K562 (cell line): ENCODE data around the gene ZCCHC9.
A peak's percentile ranks its signal among the peaks of the same experiment; 100 is the strongest.

ENCODE experiments used
- CHD1 ChIP-seq: fragments of 200-600 bp; sonication (generic); IDR thresholded peaks from one replicate; pipeline ENCODE4 v1.6.1; 2012; ENCODE audit warnings: mild to moderate bottlenecking, moderate library complexity, low read length, inconsistent platforms
- E2F3 ChIP-seq: fragments of 250-450 bp; sonication (Bioruptor Pico); IDR thresholded peaks from 2 replicates; pipeline ENCODE4 v1.4.0; 2020; ENCODE audit warnings: mild to moderate bottlenecking
- ETV6 ChIP-seq, 3 experiments: fragments of 150-350 bp in 1 of 3; sonication (generic) in 1 of 3; formaldehyde crosslinking in 1 of 3; IDR thresholded peaks; 2 replicates each; pipeline versions ENCODE4 v1.6.1 to v1.8.0; 2014 to 2022; ENCODE audit warnings: borderline replicate concordance in 2 of 3, low read depth in 2 of 3, antibody characterized with exemption in 1 of 3, low read length in 1 of 3, mild to moderate bottlenecking in 1 of 3, missing genetic modification reagents in 1 of 3
- EZH2 ChIP-seq: IDR thresholded peaks from 2 replicates; pipeline ENCODE4 v1.6.1; 2012; ENCODE audit warnings: low read depth, mild to moderate bottlenecking, inconsistent platforms, low read length, borderline replicate concordance
- FOXJ2 ChIP-seq: fragments of 200-800 bp; sonication (Bioruptor generic); IDR thresholded peaks from 2 replicates; pipeline ENCODE4 v1.6.1; 2016; ENCODE audit warnings: missing genetic modification characterization, missing compliant biosample characterization
- JUND ChIP-seq, 2 experiments: IDR thresholded peaks; 2 replicates in 1 of 2; 3 replicates in 1 of 2; pipeline ENCODE4 v1.6.1; 2011; ENCODE audit warnings: borderline replicate concordance in 2 of 2, low read depth in 2 of 2, low read length in 2 of 2, improper control_type of control experiment in 1 of 2, missing biosample characterization in 1 of 2, missing genetic modification characterization in 1 of 2, missing genetic modification reagents in 1 of 2
- MAZ ChIP-seq, 2 experiments: fragments of 450-650 bp in 1 of 2; sonication (generic) in 1 of 2; formaldehyde crosslinking; IDR thresholded peaks in 1 of 2; conservative IDR thresholded peaks in 1 of 2; 2 replicates each; pipeline versions ENCODE4 v1.4.0 to v1.5.0; 2020; ENCODE audit warnings: mild to moderate bottlenecking in 1 of 2, missing genetic modification reagents in 1 of 2
- POLR2A ChIP-seq: fragments of 450-650 bp; conservative IDR thresholded peaks from 2 replicates; pipeline ENCODE4 v1.6.1; 2016
- RBBP5 ChIP-seq: fragments of 200-600 bp; sonication (generic); IDR thresholded peaks from 2 replicates; pipeline ENCODE4 v1.6.1; 2012; ENCODE audit warnings: borderline replicate concordance, mild to moderate bottlenecking, low read length, control low read depth, inconsistent platforms; ENCODE audit not compliant: insufficient read depth, poor library complexity, severe bottlenecking
- TBP ChIP-seq: optimal IDR thresholded peaks from 2 replicates; pipeline ENCODE3; 2011; ENCODE audit warnings: low read depth, low read length, improper control_type of control experiment
- U2AF2 ChIP-seq: fragments of 200-400 bp; formaldehyde crosslinking; optimal IDR thresholded peaks from 2 replicates; pipeline ENCODE3; 2017; ENCODE audit warnings: low read depth, mild to moderate bottlenecking, low read length
- ZNF124 ChIP-seq: sonication (generic); formaldehyde crosslinking; IDR thresholded peaks from 2 replicates; pipeline ENCODE4 v1.8.1; 2022; ENCODE audit warnings: missing genetic modification reagents
- TF ChIP-seq, protein P1 (sequence below): fragments of 450-650 bp; IDR thresholded peaks from 2 replicates; pipeline ENCODE4 v1.7.1; 2018; ENCODE audit warnings: mild to moderate bottlenecking, low read depth; ENCODE audit not compliant: partially characterized antibody
- TF ChIP-seq, protein P2 (sequence below), 3 experiments: IDR thresholded peaks in 2 of 3; conservative IDR thresholded peaks in 1 of 3; 2 replicates each; pipeline ENCODE4 v1.5.1; 2011 to 2012; ENCODE audit warnings: low read length in 3 of 3, mild to moderate bottlenecking in 3 of 3, control low read depth in 2 of 3, improper control_type of control experiment in 1 of 3, inconsistent platforms in 1 of 3, low read depth in 1 of 3, mixed read lengths in 1 of 3, moderate library complexity in 1 of 3; ENCODE audit not compliant: insufficient read depth in 2 of 3

DNA sequence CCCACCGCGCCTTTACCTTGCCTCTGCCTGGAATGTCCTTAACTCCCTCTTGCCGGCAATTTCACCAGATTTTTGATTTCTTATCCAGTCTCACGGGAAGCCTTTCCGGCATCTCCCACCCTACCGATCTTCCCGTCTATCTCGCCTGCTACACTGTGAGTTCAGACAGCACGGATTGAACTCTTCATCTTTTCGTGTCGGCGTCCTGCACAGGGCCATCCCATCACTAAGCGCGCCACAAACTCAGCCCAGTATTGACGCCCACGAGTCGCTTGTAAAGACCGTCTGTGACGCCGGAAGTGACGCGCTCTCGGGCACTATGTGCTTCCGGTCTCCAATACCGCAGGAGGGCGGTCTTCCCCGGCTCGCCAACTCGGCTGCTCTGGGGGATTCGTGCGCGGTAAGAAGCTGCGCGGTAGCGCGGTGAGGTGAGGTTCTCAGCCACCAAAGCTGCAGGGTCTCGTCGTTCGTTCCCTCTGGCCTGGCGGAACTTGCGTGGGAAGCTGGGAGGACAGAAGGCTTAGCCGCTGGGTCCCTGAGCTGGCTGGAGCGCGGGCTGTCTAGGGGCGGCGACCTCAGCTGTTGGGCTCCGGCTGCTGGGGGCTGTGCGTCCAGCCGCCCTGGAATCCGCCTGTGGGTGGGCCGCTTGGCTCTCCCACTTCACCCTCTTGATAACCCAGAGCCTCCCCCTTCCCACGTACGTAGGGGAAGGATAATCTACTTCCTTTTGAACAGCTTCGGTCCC, at the start of gene ZCCHC9:
- TF ChIP-seq JUND (IDR thresholded peaks at IDR 0.05; ENCODE audit: borderline replicate concordance, low read depth, low read length): peak; percentile 72
- TF ChIP-seq JUND (tag; IDR thresholded peaks at IDR 0.05; ENCODE audit: borderline replicate concordance, low read depth, low read length): no peak; the same call in 2 of the 3 replicates
- peak in 1 of 2 experiments; percentile 70 for TF ChIP-seq MAZ (CRISPR knock-in tag; conservative IDR thresholded peaks at IDR 0.05 in 1 of 2, IDR thresholded peaks at IDR 0.05 in 1 of 2)
- TF ChIP-seq TBP: peak; percentile 87
- TF ChIP-seq U2AF2: no peak
- TF ChIP-seq POLR2A: peak; percentile 96
- TF ChIP-seq, protein P1, sequence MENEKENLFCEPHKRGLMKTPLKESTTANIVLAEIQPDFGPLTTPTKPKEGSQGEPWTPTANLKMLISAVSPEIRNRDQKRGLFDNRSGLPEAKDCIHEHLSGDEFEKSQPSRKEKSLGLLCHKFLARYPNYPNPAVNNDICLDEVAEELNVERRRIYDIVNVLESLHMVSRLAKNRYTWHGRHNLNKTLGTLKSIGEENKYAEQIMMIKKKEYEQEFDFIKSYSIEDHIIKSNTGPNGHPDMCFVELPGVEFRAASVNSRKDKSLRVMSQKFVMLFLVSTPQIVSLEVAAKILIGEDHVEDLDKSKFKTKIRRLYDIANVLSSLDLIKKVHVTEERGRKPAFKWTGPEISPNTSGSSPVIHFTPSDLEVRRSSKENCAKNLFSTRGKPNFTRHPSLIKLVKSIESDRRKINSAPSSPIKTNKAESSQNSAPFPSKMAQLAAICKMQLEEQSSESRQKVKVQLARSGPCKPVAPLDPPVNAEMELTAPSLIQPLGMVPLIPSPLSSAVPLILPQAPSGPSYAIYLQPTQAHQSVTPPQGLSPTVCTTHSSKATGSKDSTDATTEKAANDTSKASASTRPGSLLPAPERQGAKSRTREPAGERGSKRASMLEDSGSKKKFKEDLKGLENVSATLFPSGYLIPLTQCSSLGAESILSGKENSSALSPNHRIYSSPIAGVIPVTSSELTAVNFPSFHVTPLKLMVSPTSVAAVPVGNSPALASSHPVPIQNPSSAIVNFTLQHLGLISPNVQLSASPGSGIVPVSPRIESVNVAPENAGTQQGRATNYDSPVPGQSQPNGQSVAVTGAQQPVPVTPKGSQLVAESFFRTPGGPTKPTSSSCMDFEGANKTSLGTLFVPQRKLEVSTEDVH: peak; percentile 90
- no peak for TF ChIP-seq EZH2
- TF ChIP-seq CHD1: no peak
- TF ChIP-seq FOXJ2 (tag): no peak
- TF ChIP-seq ETV6 (IDR thresholded peaks at IDR 0.05; ENCODE audit: borderline replicate concordance in 1 of 2, low read depth in 2 of 2, low read length in 1 of 2): peak in 1 of 2 experiments; percentile 34; a peak in 1 of 4 replicates
- no peak for TF ChIP-seq ETV6 (CRISPR knock-in tag; IDR thresholded peaks at IDR 0.05; ENCODE audit: borderline replicate concordance)
- TF ChIP-seq RBBP5: peak; percentile 90
- TF ChIP-seq E2F3 (CRISPR knock-in tag): no peak
- TF ChIP-seq, protein P2, sequence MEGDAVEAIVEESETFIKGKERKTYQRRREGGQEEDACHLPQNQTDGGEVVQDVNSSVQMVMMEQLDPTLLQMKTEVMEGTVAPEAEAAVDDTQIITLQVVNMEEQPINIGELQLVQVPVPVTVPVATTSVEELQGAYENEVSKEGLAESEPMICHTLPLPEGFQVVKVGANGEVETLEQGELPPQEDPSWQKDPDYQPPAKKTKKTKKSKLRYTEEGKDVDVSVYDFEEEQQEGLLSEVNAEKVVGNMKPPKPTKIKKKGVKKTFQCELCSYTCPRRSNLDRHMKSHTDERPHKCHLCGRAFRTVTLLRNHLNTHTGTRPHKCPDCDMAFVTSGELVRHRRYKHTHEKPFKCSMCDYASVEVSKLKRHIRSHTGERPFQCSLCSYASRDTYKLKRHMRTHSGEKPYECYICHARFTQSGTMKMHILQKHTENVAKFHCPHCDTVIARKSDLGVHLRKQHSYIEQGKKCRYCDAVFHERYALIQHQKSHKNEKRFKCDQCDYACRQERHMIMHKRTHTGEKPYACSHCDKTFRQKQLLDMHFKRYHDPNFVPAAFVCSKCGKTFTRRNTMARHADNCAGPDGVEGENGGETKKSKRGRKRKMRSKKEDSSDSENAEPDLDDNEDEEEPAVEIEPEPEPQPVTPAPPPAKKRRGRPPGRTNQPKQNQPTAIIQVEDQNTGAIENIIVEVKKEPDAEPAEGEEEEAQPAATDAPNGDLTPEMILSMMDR (IDR thresholded peaks at IDR 0.05 in 2 of 3, conservative IDR thresholded peaks at IDR 0.05 in 1 of 3; ENCODE audit: insufficient read depth in 2 of 3, low read depth in 1 of 3, low read length in 3 of 3): peak; percentile 38 to 44 (median 39); a peak in 3 of 6 replicates
- TF ChIP-seq ZNF124 (CRISPR knock-in tag): no peak
